Measurements from ENCODE around the gene PGAP3. TPM values are rescaled to one million over a fixed set of nuclear protein-coding genes. Genes with fewer than 3 reads are reported as not detected.

PGAP3 gene
- total RNA-seq, 1 donor from 2014 or later: 36.8 TPM

DNA sequence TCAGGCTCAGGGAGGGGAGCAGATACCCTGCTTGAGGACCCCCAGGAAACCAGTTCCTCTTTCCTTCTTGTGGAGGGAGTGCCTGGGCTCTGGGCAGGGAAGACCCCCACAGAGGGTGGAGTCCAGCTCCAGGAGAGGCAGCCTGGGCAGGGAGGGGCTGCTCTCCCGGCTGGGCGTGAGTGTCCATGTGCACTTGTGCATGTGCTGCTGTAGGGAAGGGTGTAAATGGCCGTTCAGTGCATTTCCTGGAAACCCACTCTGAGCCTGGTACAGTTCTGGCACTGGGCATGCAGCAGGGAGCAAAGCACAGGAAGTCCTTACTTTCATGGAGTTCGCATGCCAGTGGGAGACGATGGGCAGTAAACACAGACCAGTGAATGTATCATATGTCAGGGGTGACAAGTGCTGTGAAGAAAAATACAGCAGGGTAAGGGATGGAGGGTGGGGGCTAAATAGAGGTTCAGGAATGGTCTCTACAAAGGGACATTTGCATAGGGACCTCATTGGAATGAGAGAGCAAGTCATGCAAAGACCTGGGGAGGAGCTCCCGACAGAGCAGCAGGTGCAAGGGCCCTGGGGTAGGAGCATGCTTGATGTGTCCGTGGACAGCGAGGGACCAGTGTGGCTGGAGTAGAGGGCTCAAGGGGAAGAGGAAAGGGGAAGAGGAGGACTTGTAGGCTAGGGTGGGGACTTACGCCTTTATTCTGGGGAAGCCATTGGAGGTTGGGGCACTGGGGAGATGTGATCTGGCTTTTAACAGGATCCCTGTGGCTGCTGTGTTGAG, 45.4 kb downstream of the PGAP3 start:
- H3K27me3 Mint-ChIP-seq (ENCODE audit: low read depth): no peaks in the 10 kb centered on the region
- no peaks in the 10 kb centered on the region for H3K9me3 Mint-ChIP-seq
- no peaks in the 10 kb centered on the region for H3K36me3 Mint-ChIP-seq
- TF ChIP-seq, protein P1, sequence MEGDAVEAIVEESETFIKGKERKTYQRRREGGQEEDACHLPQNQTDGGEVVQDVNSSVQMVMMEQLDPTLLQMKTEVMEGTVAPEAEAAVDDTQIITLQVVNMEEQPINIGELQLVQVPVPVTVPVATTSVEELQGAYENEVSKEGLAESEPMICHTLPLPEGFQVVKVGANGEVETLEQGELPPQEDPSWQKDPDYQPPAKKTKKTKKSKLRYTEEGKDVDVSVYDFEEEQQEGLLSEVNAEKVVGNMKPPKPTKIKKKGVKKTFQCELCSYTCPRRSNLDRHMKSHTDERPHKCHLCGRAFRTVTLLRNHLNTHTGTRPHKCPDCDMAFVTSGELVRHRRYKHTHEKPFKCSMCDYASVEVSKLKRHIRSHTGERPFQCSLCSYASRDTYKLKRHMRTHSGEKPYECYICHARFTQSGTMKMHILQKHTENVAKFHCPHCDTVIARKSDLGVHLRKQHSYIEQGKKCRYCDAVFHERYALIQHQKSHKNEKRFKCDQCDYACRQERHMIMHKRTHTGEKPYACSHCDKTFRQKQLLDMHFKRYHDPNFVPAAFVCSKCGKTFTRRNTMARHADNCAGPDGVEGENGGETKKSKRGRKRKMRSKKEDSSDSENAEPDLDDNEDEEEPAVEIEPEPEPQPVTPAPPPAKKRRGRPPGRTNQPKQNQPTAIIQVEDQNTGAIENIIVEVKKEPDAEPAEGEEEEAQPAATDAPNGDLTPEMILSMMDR (IDR thresholded peaks at IDR 0.05; ENCODE audit: unreplicated experiment): no peak
- peaks cover 25% of the 10 kb centered on the region for H3K4me1 Mint-ChIP-seq
- H3K27ac Mint-ChIP-seq: no peak overlapping the region
- no peak overlapping the region for H3K4me3 Mint-ChIP-seq
- DNase-seq (ENCODE audit: low spot score in 2 of 2, unreplicated experiment in 2 of 2): no peak

DNA sequence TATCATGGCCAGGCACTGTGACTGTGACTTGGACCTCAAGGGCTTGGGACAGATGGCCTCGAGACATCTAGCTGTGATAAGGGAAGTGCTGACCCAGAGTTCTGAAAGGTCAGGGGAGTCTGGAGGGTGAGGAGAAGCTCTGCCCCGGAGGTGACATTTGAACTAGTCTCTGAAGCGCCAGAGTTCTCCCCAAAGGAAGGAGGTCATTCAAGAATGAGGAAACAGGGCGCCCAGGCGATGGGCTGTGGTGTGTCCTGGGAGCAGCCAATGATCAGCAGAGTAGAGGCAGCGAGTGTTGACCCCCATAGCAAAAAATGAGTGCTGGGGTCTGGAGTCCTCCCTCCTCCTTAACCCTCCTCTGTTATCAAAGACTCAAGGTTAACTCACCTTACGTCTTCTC, 46.0 kb downstream of the PGAP3 start:
- no peak for DNase-seq (ENCODE audit: low spot score in 2 of 2, unreplicated experiment in 2 of 2)
- H3K4me1 Mint-ChIP-seq: peaks cover 26% of the 10 kb centered on the region
- no peak overlapping the region for H3K4me3 Mint-ChIP-seq
- TF ChIP-seq, protein P1 (IDR thresholded peaks at IDR 0.05; ENCODE audit: unreplicated experiment): no peak
- H3K27me3 Mint-ChIP-seq (ENCODE audit: low read depth): no peaks in the 10 kb centered on the region
- no peaks in the 10 kb centered on the region for H3K9me3 Mint-ChIP-seq
- no peaks in the 10 kb centered on the region for H3K36me3 Mint-ChIP-seq
- no peak overlapping the region for H3K27ac Mint-ChIP-seq

DNA sequence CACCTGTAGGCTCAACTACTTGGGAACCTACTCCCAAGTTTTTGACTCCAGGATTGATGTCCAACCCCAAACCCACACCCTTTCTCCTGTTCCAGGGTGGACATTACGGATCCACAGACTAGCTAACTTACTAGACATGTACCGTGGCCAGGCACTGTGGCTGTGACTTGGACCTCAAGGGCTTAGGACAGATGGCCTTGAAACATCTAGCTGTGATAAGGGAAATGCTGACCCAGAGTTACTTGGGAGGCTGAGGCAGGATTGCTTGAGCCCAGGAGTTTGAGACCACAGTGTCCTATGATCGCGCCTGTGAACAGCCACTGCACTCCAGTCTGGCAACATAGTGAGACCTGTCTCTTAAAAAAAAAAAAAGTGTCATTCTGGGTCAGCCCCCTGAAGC, 46.8 kb downstream of the PGAP3 start:
- no peak for DNase-seq (ENCODE audit: low spot score in 2 of 2, unreplicated experiment in 2 of 2)
- no peaks in the 10 kb centered on the region for H3K9me3 Mint-ChIP-seq
- TF ChIP-seq, protein P1 (IDR thresholded peaks at IDR 0.05; ENCODE audit: unreplicated experiment): no peak
- H3K4me3 Mint-ChIP-seq: no peak overlapping the region
- no peaks in the 10 kb centered on the region for H3K36me3 Mint-ChIP-seq
- H3K4me1 Mint-ChIP-seq: peaks cover 32% of the 10 kb centered on the region
- no peaks in the 10 kb centered on the region for H3K27me3 Mint-ChIP-seq (ENCODE audit: low read depth)
- no peak overlapping the region for H3K27ac Mint-ChIP-seq

DNA sequence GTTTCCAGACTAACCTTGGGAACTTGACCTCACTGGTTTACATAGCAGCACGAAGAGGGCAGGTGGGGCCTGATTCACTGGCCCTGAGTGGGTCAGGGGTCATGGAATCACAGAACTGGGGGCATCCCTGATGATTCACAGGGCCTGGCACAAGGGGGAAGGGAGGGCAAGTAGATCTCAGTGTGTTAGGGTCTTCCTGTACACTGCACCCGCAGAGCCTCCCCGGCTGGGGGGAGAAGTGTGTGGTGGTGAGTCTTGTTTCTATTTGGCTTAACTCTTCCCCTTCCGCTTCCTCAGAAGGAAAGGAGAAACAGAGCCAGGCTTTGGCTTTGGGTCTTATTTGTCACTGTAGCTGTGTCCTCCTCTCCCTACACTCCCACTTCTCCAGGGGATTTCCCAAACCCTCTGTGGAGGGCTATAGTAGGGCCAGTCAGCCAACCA, 47.2 kb downstream of the PGAP3 start:
- Mint-ChIP-seq H3K27me3 (ENCODE audit: low read depth) (no peaks in the 10 kb centered on the region), H3K4me3 (no peak overlapping the region), H3K9me3 (no peaks in the 10 kb centered on the region), H3K36me3 (no peaks in the 10 kb centered on the region), H3K4me1 (peaks cover 32% of the 10 kb centered on the region), H3K27ac (no peak overlapping the region)
- DNase-seq (ENCODE audit: low spot score in 2 of 2, unreplicated experiment in 2 of 2): no peak
- TF ChIP-seq, protein P1 (IDR thresholded peaks at IDR 0.05; ENCODE audit: unreplicated experiment): no peak

DNA sequence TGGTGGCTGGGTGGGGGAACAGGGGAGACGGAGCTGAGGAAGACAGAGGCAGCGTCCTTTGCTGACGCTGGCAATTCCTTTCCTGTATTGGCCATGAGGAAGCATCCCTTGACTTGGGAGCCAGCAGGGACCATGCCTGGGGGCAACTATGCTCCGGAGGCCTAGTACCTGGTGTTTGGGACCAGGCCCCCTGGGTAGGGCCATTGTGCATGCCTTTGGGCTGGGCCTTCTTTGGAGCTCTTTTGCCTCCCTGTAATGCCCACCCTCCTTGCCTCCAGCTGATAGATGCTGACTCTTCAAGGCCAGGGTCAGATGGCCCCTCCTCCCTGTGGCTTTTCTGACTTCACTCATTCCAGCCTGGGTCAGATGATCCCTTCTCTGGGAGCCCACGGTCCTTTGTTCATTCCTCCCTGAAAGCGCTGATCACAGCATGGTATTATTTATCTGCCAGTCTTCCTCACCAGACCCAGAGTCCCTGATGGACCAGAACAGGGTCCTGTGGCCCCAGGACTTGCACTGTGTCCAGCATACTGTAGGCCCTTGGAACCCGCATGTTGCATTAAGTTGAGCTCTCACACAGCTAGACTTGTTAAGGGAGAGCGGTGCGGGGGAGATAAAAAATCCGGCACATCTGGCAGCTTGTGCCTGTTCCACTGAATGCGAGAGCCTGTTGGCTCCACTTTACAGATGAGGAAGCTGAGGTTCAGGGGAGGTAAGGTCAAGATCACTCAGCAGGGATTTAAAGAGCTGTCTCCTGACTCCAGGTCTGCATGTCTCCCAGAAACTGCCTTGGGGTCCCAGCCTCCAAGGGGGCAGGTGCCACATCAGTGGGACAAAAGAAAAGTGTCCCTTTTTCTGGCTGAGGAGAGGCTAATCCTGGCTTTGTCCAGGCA, 48.0 kb downstream of the PGAP3 start:
- DNase-seq (ENCODE audit: low spot score in 2 of 2, unreplicated experiment in 2 of 2): no peak
- Mint-ChIP-seq H3K36me3 (no peaks in the 10 kb centered on the region), H3K4me1 (peaks cover 27% of the 10 kb centered on the region), H3K9me3 (no peaks in the 10 kb centered on the region), H3K27me3 (ENCODE audit: low read depth) (no peaks in the 10 kb centered on the region), H3K4me3 (peak overlapping the region; percentile 5), H3K27ac (peak overlapping the region; percentile 17)
- TF ChIP-seq, protein P1 (IDR thresholded peaks at IDR 0.05; ENCODE audit: unreplicated experiment): no peak

Data from mesothelial cell of epicardium (in vitro differentiated cells).